ENCODE results near the gene SERPINB11.

Gene SERPINB11

DNA sequence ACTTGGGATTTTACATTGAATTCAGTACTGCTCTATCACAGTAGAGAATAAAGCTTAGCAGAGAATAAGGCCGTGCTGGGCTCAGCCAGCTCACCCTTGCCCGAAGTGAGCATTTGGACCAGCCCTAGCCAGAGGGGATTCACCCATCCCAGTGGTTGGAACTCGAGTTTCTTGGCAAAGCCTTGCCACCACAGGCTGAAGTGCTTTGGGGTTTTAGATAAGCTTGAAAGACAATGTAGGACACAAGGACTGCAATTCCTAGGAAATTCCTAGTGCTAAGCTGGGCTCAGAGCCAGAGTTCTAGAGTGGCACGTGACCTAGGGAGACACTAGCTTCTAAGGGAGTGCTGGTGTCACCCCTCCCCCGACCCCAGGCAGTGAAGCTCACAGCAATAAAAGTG is 28.0 kb downstream of the SERPINB11 start:
- no peak for DNase-seq (ENCODE audit: low read depth)
- H3K4me3 ChIP-seq (ENCODE audit: low read depth, low read length), result no peak overlapping the region
- no peak for TF ChIP-seq CTCF (conservative IDR thresholded peaks at IDR 0.05; ENCODE audit: low read depth, low read length)

DNA sequence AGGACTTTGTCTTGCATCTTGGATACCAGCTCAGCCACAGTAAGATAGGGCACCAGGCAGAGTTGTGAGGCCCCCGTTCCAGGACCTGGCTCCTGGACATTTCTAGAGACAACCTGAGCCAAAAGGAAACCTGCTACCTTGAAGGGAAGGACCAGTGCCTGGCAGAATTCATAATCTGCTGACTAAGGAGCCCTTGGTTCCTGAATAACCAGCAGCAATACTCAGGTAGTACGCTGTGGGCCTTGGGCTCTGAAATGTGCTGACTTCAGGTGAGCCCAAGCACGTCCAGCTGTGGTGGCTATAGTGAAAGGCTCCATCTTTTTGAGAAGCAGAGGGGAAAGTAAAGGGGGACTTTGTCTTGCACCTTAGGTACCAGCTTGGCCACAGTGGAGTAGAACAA is 28.5 kb downstream of the SERPINB11 start:
- no peak overlapping the region for H3K4me3 ChIP-seq (ENCODE audit: low read depth, low read length)
- TF ChIP-seq CTCF (conservative IDR thresholded peaks at IDR 0.05; ENCODE audit: low read depth, low read length), result no peak
- no peak for DNase-seq (ENCODE audit: low read depth)

- no peak for TF ChIP-seq CTCF (conservative IDR thresholded peaks at IDR 0.05; ENCODE audit: low read depth, low read length)
- no peak overlapping the region for H3K4me3 ChIP-seq (ENCODE audit: low read depth, low read length)
- no peak for DNase-seq (ENCODE audit: low read depth)
Measured at GRCh38 chr18:63736876-63737275, 34.1 kb downstream of the SERPINB11 start.

DNA sequence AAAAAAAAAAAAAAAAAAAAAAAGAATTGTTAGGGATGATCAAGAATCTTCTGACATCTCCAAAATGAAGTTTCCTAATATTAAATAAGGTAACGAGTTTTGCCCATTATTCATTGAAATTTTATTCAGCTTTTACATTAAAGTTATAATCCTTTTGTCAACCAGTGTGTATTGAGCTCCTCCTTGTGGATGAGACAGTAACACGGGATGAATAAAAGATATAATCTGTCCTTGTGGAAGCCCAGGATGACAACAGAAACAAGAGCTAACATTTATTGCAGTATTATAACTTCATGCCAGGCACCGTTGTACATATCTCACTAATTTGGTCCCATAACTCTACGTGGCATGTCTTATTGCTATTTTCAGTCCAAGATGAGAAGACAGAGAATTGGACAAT is 39.0 kb downstream of the SERPINB11 start:
- DNase-seq (ENCODE audit: low read depth), result peak; percentile 61

DNA sequence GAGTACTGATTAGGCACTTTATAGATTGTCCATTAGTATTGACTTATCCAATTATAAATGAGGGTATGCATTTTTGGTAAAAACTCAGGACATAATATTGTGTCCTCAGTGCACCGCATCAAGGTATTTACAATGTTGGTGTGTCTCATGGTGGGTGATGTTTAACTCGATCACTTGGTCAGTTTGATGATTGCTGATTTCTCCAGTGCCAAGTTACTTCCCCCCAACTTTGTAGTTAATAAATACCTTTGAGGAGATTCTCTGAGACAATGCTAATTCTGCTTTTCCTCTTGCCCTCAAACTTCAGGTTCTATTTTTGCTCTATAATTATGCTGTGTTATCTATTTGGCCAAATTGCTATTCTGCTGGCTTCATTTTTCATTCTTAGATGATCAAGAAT is 44.2 kb downstream of the SERPINB11 start:
- TF ChIP-seq CTCF (conservative IDR thresholded peaks at IDR 0.05; ENCODE audit: low read depth, low read length), result no peak
- H3K4me3 ChIP-seq (ENCODE audit: low read depth, low read length), result no peak overlapping the region
- DNase-seq (ENCODE audit: low read depth), result no peak

More for the DNA sequence above, 39.0 kb downstream of the SERPINB11 start:
- H3K4me3 ChIP-seq (ENCODE audit: low read depth, low read length), result no peak overlapping the region
- peak; percentile 59 for TF ChIP-seq CTCF (conservative IDR thresholded peaks at IDR 0.05; ENCODE audit: low read depth, low read length)

- H3K4me3 ChIP-seq (ENCODE audit: low read depth, low read length), result no peak overlapping the region
- TF ChIP-seq CTCF (conservative IDR thresholded peaks at IDR 0.05; ENCODE audit: low read depth, low read length), result no peak
- no peak for DNase-seq (ENCODE audit: low read depth)
Measured at GRCh38 chr18:63749489-63749888, 46.7 kb downstream of the SERPINB11 start.

GRCh38 chr18:63752636-63753035 is 49.9 kb downstream of the SERPINB11 start:
- TF ChIP-seq CTCF (conservative IDR thresholded peaks at IDR 0.05; ENCODE audit: low read depth, low read length), result no peak
- H3K4me3 ChIP-seq (ENCODE audit: low read depth, low read length), result no peak overlapping the region
- DNase-seq (ENCODE audit: low read depth), result no peak
